Stimulated activated naive CD4-positive, alpha-beta T cell (primary cell): ENCODE results near the gene TMEM256.

Experiments used
- DNase-seq, 6 experiments: peaks; one replicate each; lab custom pipeline; 2025; lab: John Stamatoyannopoulos, UW

The TMEM256 gene

DNA sequence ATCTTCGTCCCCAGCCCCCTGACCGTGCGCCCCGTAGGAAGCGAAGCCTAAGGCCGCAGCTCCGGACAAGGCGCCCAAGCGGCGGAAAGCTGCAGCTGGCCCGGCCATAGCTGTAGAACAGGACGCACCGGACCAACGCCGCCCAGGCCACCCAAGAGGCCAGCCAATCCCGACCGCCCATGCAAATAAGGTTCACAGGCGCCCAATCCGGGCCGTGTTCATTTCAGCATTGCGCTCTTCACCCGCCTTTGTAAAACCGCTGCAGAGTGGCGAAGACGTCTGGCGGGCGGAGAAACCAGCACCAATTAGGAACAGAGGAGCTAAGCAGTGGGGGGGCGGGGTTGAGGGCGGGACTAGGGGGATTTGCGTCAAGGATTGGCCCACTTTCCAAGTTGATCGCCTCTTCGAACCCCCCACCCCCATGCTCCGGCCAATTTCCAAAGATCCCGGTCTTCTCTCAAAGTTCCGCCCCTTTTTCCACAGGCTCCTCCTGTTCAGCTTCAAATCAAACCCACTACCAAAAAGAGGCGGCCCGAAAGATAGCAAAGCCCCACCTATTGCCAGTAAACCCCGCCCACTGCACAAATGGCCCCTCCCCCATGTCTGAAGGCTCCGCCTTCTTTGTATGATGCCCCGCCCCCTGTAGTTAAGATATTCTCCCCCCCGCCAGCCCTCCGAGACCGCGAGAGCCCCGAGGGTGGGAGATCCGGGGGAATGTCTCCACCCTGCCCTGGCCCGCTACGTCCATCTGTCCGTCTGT, at the start of gene TMEM256:
Gene TMEM256, minus strand, starts transcription at position 121 of the 760 bp plus-strand sequence. Its CDS starts 13 bp downstream, at position 108.
- DNase-seq: peak; percentile 92 to 99 (median 96)

- DNase-seq: no peak
Observed at GRCh38 chr17:7448461-7448860, 44.6 kb upstream of the TMEM256 start.

GRCh38 chr17:7445619-7445968, 41.7 kb upstream of the TMEM256 start:
- DNase-seq: peak in 4 of 6 experiments; percentile 21 to 39 (median 28)

DNA sequence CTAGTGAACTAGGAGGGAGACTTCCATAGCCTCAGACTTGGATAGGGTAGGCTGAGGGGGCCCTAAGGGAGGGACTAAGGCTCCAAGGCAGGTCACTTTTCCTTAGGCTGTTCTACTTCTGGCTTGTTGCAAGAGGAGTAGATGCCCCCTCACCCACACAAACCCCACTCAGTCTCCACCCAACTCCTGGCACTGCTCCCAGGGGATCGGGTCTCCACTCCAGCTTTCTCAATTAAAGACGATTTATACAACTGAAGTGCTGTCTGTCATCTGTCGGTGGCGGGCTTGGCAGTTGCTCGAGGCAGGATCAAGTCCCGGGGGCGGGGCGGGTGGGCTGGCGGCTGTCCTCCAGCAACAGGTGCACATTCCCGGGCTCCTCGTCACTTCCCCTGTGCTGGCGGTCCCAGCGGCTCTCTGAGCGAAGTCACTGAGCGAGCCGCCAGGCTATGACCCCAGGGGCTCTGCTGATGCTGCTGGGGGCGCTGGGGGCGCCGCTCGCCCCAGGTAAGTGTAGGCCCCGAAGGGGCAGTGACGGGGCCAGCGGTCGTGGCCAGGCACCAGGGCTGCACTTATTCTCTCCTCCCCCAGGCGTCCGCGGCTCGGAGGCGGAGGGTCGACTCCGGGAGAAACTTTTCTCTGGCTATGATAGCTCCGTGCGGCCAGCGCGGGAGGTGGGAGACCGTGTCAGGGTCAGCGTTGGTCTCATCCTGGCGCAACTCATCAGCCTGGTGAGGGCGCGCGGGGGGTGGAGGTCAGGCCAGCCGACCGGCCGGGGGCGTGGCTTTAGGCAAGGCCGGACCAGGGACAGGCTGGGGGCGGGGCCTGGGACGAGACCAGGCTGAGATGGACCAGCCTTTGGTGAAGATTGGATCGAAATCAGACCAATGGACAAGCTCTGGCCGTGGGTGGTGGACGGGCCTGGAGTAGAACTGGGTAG, 41.1 kb upstream of the TMEM256 start, which contains the start of gene CHRNB1:
Gene CHRNB1, plus strand, starts transcription at position 380 of the 937 bp plus-strand sequence. Its CDS starts 67 bp downstream, at position 447.
- DNase-seq: peak in 3 of 6 experiments; percentile 10 to 24 (median 13)

GRCh38 chr17:7443499-7444485, 39.9 kb upstream of the TMEM256 start:
- DNase-seq: no peak

DNA sequence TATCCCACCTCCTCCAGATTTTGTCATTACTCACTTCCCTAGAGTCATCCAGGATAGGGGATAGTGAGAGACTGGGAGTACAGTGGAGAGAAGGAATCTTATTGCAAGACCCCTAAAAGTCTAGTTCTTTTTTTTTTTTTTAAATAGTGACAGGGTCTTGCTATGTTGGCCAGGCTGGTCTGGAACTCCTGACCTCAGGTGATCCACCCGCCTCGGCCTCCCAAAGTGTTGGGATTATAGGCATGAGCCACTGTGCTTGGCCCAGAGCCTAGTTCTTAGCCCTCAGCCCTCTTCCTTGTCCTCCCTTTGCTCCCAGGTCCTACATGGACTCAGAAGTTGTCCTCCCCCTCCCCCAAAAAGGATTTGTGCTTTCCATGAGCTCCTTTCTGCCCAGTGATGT, 38.2 kb upstream of the TMEM256 start:
- no peak for DNase-seq

DNA sequence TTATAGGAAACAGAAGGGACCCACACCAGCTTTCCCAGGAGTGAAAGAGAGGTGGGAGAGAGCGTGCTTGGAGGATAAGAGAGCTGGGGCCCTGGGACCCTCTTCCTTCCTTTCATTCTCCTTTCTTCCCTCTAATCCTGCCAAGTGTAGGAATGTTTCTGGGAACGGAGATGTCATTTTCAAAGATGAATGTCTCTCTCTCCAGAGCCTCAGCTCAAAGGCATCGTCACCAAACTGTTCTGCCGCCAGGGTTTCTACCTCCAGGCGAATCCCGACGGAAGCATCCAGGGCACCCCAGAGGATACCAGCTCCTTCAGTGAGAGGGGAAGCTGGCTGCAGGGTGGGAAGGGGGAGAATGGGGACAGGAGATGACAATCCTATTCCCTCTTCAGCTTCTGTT, 37.4 kb upstream of the TMEM256 start:
- DNase-seq: no peak

- DNase-seq: no peak
Observed at GRCh38 chr17:7440834-7441195, 36.9 kb upstream of the TMEM256 start.

DNA sequence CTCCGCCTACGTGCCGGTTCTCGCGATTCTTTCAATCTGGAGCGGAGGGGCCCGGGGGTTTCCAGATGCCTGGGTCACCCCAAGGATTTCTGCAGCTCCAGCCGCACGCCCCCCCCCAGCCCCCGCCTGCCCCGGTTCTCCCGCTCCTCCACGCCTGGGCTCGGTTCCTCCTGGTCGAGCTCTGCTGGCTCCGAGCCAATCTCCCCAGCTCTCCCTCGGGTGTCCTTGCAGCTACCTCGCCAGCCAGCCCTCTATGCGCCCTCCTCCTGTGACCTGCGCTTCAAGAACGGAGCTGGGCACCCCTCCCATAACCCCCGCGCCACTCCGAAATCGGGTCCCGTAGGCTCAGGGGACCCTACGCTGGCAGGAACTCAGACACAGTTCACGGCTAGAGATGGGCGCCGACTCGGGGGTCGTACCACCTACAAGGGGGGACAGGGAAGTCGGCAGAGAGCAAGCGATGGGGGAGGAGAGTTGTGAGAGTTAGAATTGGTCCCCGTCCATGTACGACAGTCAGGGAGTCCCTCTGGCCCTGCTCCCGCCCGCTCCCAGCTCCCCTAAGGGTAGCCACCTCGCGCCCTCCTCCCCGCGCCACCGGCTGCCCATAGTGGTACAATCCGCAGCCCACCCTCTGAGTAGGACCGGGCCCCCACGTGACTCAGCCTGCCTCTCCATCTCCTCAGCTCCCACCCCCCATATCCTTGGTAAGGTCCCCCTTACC, 36.4 kb upstream of the TMEM256 start:
- peak in 4 of 6 experiments; percentile 33 to 41 (median 34) for DNase-seq

DNA sequence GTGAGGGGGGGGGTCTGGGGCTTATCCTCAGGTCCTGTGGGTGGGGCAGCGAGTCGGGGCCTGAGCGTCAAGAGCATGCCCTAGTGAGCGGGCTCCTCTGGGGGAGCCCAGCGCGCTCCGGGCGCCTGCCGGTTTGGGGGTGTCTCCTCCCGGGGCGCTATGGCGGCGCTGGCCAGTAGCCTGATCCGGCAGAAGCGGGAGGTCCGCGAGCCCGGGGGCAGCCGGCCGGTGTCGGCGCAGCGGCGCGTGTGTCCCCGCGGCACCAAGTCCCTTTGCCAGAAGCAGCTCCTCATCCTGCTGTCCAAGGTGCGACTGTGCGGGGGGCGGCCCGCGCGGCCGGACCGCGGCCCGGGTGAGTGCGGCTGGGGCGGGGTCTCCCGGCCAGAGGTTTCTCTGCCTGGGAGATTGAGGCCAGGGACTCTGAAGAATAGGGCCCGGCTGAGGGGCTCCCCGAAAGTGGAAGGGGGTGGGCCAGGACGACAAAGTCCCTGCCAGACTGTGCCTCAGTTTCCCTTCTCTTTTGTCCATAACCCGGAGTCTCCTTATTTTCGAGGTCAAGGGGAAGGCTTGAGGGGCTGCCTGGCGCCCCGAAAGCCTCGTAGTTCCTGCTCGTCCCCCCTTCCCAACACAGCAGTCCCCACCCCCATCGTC, 35.7 kb upstream of the TMEM256 start, which contains the start of gene FGF11:
Gene FGF11, plus strand, starts transcription at position 51 of the 651 bp plus-strand sequence. Its CDS starts 109 bp downstream, at position 160.
- peak in 2 of 6 experiments; percentile 13 to 24 for DNase-seq

GRCh38 chr17:7438656-7439460, 35.0 kb upstream of the TMEM256 start:
- DNase-seq: peak in 1 of 6 experiments; percentile 44

DNA sequence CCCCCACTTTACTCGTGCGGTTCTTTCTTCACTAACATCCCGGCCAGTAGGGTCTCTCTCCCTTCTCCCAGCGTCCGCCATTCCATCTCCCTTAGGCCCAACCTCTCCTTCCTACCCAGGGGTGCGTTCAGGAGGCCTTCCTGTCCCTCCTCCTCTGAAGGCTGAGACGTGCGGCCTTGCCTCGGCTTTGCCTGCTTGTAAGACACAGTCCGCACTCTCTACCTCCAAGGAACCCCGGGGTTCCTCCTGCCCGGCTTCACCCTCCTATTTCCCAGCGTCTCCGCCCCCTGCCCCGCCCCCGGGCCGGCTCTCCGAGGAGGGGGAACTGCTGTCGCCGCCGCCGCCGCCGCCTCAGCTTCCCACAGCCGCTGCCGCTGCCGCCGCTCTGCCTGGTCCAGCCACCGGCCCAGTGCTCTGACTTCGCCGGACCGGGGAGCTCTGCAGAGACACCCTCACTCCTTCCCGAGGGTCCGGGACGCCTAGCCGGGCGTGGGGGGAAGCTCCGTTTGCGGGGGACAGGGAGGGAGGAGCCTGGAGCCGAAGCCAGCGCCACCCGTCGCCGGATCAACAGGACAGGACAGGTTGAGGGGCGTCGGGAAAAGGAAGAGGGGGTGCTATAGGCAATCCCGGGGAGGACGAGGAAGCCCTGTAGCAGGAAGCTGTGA, 34.2 kb upstream of the TMEM256 start:
- peak in 5 of 6 experiments; percentile 41 to 62 (median 50) for DNase-seq

DNA sequence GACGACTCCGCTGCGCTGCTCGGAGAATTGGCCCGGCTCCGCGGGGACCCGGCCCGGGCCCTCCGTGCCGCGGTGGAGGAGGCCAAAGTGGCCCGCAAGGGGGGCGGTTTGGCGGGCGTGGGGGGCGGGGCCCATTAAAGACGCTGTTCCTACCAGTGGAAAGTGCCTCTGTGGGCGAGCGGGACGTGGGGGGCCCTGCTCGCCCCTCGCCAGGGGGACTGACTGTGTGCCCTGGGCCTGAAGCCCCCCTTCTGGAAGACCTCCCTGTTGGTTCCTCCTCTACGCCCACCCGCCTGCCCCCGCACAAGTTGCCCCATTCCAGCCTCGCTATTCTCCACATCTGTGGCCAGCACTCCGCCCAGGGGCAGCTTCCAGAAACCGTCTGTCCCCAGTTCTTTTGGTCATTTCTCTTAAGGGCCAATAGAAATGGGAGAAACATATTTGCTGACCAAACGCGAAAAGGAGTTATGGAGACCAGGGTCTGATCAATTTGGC, 33.5 kb upstream of the TMEM256 start:
- DNase-seq: no peak

GRCh38 chr17:7436556-7437368, 32.9 kb upstream of the TMEM256 start:
- peak; percentile 69 to 86 (median 74) for DNase-seq

DNA sequence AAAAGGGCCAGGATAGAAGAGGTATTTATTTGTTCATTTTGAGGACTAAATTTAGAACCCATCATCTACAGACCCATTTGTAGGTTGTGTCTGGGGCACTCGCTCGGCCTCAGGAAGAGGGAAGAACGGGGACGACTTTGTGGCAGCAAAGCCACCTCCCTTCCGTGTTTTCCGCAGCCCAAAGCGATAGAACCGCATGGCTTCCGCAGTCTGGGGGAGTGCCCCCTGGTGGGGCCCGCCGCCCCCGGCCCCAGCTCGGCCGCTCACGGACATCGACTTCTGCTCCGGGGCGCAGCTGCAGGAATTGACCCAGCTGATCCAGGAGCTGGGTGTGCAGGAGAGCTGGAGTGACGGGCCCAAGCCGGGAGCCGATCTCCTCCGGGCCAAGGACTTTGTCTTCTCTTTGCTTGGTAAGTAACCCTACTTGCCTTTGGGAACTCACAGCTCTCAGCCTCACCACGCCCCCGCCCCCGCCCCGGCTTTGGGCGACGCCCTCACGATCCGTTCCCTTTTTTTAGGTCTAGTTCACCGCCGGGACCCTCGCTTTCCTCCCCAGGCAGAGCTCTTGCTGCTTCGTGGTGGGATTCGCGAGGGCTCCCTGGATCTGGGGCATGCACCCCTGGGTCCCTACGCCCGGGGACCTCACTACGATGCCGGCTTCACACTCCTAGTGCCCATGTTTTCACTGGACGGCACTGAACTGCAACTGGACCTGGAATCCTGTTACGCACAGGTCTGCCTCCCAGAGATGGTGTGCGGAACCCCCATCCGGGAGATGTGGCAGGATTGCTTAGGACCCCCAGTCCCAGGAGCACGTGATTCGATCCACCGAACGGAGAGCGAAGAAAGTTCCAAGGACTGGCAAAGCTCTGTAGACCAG, 32.0 kb upstream of the TMEM256 start:
- DNase-seq: peak; percentile 46 to 90 (median 74)

- no peak for DNase-seq
Observed at GRCh38 chr17:7432296-7432695, 28.4 kb upstream of the TMEM256 start.

GRCh38 chr17:7431231-7431630, 27.3 kb upstream of the TMEM256 start:
- no peak for DNase-seq
